HG02763 (cell line): ENCODE results near the gene BCO1.
"Not testable (repeated sequence)": the region's sequence is repeated elsewhere in the genome, so short reads cannot be mapped to it uniquely, and the experiment has no call there.

ENCODE experiments used
- ATAC-seq: cut with Tn5 transposase; IDR thresholded peaks from one replicate; pipeline ENCODE4 v1.9.1; 2021; ENCODE audit warnings: mild to moderate bottlenecking, moderate library complexity; ENCODE audit not compliant: unreplicated experiment

BCO1 gene, protein sequence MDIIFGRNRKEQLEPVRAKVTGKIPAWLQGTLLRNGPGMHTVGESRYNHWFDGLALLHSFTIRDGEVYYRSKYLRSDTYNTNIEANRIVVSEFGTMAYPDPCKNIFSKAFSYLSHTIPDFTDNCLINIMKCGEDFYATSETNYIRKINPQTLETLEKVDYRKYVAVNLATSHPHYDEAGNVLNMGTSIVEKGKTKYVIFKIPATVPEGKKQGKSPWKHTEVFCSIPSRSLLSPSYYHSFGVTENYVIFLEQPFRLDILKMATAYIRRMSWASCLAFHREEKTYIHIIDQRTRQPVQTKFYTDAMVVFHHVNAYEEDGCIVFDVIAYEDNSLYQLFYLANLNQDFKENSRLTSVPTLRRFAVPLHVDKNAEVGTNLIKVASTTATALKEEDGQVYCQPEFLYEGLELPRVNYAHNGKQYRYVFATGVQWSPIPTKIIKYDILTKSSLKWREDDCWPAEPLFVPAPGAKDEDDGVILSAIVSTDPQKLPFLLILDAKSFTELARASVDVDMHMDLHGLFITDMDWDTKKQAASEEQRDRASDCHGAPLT

DNA sequence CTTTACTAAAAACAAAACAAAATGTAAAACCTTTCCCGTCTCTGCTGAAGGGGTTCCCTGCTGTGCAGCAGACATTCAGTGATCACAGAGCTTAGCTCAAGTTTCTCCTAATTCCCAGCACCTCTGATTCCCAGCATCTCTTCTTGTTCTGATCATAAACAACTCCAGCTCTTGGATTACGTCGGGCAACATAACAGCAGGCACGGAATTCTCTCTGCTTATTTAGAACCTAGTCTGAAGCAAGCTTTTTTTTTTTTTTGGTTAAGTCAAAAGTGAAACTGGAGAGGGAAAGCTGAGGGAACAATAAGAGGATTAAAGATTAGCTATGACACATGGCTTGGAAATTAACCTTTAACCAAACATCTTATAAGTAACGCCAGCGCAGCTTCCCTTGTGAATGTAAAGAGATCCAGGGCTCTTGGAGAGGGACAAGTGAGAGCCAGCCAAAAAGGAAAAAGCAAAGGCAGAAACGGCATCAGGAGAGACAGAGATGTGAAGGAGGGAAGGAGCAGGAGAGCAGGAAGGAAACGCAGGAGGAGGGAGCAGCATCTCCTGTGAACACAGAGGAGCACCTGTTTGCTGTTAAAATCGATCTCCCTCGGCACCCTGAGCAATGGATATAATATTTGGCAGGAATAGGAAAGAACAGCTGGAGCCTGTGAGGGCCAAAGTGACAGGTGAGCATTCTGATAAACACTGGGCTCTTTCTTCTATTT lies at the start of gene BCO1:
Gene BCO1, plus strand, starts transcription at position 394 of the 716 bp plus-strand sequence. Its CDS starts 220 bp downstream, at position 614.
- no peak for ATAC-seq

DNA sequence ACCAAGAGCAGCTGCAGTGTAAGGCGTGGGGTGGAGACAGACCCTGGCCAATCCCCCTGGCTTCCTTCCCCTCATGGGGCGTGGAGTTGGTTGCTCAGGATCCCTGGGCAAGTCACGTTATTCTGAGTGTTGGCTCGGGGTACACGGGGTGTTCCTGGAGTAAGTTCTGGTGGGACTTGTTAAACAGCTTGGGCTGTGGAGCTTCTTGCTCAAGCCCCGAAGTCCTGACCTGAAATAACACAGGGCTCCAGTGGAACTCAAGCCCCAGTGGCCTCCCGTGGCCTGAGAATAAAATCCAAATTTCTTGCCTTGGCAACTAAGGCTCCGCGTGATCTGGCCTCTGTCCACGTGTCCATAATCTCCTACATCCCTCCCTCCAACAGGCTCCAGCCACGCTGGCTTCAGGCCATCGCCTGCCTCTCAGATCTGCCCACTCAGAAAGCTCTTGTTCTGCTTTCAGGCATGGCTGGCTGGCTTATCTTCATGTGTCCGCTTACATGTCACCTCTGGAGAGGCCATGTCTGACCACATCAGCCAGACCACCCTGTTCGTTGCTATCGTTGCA lies 49.3 kb upstream of the BCO1 start:
- ATAC-seq, result no peak

DNA sequence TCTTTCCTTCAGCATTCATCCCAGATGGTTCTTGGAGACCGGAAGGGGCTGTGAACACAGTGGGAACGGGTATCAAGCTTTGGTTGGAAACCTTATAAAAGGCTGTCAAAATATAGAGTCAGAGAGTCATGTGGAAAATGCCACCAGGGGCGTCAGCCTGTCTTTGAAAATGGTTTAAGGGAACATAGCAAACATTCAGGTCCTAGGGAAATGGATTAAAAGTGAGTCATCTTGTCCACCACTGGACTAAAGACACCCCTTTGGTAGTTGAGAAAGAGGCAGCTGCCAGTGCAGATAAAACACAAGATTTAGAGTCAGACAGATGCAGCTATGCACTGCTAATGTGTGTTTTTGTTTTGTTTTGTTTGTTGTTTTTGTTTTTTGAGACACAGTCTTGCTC lies 47.8 kb upstream of the BCO1 start:
- no peak for ATAC-seq

DNA sequence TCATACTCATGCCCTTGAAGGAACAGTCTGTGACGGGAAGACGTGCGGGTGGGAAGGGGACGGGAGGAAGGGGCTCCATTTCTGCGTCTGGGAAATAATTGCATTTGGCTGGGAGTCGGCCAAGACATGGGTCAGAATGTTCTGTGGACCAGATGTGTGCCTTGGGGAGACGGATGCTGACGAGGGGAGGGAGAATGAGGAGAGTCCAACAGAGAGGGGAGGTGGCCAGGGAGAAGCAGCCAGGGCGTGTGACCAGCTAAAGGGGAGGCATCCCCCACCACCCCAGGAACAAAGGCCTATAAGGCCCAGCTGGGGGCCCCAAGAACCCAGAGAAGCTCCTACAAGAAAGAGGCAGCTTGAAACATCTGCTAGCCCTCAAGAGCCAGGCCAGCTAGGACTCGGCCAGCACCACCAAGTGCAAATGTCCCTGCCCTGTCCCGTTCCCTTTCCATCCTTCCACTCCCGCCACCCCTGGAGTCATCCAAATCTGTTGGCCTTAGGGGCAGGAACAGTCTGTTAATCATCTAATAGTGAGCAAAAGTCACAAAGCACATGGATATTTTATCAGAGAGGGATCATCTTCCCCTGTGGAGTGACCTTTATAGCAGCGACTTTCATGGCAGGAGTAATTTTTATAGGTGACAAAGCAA lies 42.5 kb upstream of the BCO1 start:
- ATAC-seq, result no peak

DNA sequence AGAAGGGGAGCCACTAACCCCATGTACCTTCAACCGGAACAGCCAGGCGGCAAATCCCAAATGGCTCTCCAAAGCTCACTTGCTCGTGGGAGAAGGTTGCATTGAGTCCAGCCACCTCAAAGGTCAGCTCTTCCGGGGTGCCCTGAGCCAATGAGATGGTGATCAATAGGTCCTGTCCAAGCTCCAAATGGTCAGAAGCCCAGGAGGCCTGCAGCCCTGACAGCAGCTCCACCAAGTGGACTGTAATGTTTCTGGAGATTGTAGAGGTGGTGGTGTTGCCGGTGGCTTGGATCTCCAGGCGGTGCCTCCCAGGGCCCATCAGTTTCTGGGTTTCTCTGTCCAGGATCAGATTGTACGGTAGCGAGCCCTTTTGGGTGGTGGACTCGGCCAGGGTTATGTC lies 39.9 kb upstream of the BCO1 start:
- ATAC-seq, result no peak

DNA sequence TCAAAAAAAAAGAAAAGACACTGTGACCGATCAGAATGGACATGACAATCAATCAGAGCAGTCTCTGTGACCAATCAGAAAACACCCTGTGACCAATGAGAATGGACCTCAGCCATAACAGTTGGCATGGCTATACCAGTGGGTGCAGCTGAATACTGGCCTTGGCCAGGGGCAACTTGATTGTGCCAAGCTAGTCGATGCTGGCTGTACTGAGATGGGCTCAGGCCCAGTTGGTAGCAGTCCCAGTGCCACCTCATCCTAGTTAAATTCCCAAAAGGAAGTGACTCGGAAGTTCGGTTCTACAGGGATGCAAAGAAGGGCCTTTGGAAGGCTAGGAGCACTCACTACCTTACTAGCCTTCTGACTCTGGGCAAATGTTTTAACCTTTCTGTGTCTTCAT lies 37.2 kb upstream of the BCO1 start:
- ATAC-seq, result no peak

DNA sequence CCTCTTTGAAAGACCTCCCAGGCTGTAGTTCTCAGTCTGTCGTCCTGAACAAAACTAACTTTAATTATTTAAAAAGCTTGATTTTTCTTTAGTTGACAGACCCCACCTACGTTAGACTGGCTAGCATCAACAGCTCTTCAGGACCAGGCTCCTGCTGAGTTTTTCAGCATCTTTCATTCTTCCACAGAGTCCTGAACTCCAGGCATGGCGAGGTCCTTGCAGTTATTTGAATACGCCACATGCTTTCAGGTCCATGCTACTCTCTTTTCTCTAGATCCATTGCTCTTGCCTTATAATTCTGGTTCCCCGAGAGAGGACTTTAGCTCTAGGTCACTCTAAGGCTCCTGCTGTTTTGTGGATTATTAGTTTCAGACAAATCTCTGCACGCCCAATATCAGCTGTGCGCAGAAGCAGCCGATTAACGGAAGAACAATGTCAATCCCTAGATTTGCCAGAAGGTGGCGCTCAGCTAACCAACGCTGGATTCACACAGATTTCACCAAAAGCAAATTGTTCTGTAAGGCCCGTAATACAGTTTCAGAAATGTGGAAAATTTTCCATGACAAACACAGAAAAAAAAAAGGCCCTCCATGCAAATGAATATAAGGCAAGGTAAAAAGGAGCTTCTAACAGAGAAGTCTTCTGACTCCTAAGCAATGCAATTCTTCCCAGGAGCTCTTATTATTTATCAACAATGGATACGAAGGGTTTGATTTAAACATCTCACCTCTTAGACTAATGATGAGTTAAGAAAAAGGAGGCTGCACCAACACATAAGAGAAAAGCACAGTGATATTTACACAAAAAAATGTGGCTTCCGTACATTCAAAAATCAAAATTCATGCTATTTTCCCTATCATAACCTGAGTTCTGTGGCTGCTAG lies 33.5 kb upstream of the BCO1 start:
- ATAC-seq, result no peak

DNA sequence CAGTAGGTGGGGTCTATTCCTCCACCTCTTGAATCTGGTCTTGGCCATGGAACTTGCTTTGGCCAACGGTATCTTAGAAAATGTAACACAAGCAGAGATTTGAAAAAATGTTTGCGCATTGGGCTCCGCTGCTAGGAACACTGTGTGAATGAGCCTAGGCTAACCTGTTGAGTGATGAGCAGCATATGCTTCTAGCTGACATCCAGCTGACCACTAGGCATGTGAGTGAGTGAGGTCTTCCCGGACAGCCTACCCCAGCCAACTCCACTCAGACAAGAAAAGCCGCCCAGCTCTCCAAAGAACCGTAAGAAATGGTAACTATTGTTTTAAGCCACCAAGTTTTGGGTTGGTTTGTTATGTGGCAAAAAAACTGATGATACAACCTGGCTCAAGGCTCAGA lies 31.4 kb upstream of the BCO1 start:
- no peak for ATAC-seq

DNA sequence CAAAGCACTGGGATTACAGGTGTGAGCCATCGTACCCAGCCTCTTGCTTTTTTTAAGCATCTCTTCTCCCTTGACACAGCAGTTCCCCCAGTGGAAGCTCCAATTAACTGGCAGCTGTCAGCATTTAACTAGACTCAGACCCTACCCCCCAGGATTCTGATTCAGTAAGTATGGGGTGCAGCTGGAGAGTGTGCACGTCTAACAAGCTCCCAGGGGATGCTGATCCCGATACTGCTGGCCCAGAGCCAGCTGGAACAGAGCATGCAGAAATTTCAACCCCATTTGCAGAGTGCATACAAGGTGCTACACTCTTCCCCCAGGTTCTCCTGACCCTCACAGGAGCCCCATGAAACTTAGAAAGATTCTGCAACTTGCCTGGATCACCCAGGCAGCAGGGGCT lies 27.7 kb upstream of the BCO1 start:
- no peak for ATAC-seq

DNA sequence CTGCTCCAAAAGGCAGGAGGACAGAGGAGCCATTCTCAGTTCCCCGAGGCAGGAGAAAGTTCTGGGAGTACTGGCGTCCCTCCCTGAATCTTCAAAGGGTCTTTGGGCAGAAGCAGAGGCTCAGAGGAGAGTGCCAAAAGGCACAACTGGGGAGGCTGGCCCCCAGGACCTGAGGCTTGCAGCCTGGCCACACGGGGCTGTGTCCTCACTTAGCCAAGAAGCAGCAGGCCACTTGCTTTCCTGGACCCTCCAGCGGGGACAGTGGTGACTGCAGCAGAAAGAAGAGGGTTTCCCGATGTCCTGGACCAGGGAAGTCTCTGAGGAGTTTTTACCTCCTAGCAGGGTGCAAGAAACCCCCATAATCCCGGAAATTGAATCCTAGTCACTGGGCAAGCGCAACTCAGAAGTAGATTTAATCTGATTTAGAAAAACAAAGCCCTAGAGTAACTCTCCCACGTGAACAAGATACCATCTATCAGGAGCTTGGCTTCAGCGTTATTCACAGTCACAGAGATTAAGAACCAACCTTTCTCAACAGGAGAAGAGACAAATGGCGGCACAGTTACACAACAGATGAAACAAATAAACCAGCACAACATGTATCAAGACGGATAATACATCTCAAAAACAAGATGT lies 25.5 kb upstream of the BCO1 start:
- no peak for ATAC-seq

DNA sequence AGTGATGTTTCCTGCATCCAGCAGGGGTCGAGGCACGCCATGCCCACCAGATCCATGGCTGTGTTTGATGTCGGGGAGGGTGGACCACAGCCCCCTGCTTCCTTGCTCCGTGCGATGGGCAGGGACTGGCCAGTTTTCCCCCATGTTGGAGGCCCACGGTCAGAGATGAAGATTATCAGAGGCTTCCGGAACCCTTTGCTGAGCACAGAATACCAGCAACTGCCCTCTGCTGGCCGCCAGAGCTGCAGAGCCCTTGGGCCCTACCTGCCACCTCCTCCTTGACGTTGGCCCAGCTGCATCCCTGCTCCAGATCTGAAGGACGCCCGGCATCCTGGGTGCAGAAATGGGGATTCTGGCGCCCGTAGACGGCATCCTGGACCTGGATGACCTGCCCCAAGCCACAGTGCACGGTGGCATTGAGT lies 23.7 kb upstream of the BCO1 start:
- ATAC-seq, result no peak

DNA sequence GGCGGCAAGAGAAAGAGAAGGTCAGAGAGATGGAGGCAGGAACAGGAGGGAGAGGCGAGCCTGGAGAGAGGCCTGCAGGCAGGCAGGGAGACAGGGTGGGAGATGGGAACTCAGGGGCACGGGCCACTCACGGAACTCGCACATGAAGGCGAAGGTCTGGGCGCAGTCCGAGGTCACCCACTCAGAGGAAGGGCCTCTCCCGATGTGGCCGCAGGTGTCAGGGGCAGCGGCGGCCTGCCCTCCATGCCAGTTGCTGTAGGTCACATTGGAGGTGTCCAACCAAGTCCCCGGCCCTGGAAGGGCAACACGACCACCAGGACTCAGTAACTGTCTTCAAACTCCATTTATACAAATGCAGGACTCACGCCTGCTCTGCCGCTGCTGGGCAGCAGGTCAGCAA lies 22.4 kb upstream of the BCO1 start:
- ATAC-seq, result no peak

DNA sequence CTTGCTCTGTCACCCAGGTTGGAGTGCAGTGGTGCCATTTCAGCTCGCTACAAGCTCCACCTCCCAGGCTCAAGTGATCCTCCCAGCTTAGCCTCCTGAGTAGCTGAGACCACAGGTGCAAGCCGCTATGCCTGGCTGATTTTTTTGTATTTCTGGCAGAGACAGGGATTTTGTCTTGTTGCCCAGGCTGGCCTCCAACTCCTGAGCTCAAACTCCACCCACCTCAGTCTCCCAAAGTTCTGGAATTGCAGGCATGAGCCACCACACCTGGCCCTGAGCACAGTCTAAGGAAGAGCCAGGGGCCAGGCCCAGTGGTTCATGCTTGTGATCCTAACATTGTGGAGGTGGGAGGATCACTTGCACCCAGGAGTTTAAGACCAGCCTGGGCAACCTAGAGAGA lies 21.8 kb upstream of the BCO1 start:
- ATAC-seq, result no peak

DNA sequence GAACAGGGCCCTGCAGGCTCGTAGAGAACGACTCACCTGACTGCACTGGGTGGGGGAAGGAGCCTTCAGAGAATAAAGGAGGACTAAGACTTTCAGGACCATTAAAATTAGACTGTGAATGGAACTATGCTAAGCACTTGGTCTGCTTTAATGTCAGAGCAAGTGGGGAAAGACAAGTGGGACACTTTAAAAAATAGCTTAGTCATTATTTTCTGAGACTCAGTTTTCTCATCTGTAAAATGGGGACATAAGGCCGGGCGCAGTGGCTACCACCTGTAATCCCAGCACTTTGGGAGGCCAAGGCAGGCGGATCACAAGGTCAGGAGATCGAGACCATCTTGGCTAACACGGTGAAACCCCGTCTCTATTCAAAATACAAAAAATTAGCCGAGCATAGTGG lies 19.3 kb upstream of the BCO1 start:
- no peak for ATAC-seq

DNA sequence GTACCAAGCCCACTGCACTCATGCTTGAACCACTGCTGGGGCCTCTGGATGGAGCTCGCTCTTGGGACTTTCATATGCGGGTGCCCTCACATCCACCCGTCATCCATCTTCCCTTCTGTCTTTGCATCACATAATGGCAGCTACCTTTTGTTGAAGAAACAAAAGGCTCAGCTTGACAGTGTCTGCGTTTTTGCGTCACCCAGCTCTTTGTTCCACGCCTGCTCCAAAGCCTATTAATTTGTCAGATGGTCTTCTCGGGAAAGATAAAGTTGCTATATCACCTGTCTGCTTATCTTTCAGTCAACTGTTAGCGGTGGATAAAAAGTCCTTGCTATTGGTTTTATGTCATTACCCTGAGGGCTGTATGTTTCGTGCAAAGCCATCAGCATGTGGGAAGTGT lies 18.1 kb upstream of the BCO1 start:
- ATAC-seq, result no peak

DNA sequence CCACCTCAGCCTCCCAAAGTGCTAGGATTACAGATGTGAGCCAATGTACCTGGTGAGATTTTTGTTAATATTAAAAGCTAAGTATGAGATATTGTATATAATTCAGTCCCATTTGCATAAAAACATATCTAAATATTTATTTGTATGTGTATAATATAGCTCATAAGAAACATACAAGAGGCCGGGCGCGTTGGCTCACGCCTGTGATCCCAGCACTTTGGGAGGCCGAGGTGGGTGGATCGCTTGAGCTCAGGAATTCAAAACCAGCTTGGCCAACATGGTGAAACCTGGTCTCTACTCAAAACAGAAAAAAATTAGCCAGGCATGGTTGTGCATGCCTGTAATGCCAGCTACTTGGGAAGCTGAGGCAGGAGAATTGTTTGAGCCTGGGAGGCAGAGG lies 16.8 kb upstream of the BCO1 start:
- ATAC-seq, result no peak

DNA sequence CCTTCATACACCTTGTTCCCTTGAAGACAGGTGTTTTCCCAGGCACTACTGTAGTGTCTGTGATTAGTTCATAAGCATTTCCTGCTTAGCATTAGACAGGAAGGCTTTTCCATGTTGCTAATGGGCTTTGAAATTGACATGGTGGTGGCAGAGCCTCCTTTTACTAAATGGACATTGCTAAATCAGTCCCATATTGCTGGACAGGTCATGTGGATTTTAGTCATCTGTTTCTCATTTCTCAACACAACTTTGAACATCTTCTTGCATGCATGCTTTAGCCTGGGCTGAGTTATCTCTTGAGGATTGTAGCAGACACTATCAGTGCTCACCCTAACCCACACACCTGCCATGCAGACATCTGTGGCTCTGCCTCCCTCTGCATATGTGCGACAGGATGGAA lies 13.7 kb upstream of the BCO1 start:
- no peak for ATAC-seq

DNA sequence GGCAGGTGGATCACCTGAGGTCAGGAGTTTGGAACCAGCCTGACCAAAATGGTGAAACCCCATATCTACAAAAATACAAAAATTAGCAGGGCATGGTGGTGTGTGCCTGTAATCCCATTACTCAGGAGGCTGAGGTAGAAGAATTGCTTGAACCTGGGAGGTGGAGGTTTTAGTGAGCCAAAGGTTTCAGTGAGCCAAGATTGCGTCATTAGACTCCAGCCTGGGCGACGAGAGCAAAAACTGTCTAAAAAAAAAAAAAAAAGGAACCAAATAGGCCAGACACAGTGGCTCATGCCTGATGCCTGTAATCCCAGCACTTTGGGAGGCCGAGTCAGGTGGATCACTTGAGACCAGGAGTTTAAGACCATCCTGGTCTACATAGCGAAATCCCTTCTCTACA lies 12.8 kb upstream of the BCO1 start:
- ATAC-seq, result not testable (repeated sequence)

DNA sequence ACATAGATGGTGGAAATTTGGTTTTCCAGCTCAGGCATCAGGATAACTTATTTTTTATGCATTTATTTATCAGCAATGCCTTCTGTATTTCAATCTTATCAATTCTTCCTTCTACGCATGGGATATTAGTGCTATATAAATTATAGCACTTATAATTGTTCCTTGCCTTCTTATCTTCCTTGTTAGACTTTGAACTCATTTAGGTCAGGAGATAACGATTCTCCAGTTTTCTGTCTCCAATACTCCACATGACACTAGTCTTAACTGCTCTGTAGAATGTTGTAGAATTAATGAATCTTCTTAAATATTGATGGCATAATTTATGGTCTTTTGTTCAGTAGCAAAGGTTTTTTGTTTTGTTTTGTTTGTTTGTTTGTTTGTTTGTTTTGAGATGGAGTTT lies 10.7 kb upstream of the BCO1 start:
- ATAC-seq, result no peak

DNA sequence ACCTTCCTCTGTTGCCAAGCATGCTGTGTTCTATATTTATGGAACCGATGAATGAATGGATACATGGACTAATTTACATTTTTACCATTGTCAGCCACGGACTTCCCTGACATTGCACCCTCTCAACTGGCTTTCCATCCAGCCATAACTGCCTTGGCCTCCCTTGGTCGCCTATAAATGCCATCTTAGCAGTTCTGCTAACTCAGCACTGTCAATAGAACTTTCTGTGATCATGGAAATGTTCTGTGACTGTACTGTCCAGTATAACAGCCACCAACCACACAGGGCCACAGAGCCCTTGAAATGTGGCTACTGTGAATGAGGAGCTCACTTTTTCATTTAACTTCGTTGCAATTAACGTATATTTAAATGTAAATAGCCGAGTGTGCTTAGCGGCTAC lies 8.7 kb upstream of the BCO1 start:
- no peak for ATAC-seq
